Ishikawa (cell line): Measurements from ENCODE around the gene KRCC1.

Source experiments
- CEBPB ChIP-seq: IDR thresholded peaks from 2 replicates; pipeline ENCODE4 v1.6.1; 2012
- CREB1 ChIP-seq: IDR thresholded peaks from 2 replicates; pipeline ENCODE4 v1.6.1; 2012; ENCODE audit warnings: low read depth
- EGR1 ChIP-seq: IDR thresholded peaks from 2 replicates; pipeline ENCODE4 v1.6.1; 2012
- EP300 ChIP-seq: IDR thresholded peaks from 2 replicates; pipeline ENCODE4 v1.6.1; 2012; ENCODE audit warnings: borderline replicate concordance
- FOXM1 ChIP-seq: IDR thresholded peaks from 2 replicates; pipeline ENCODE4 v1.6.1; 2012; ENCODE audit warnings: low read depth, borderline replicate concordance
- MAX ChIP-seq: IDR thresholded peaks from 2 replicates; pipeline ENCODE4 v1.6.1; 2012
- NFIC ChIP-seq: IDR thresholded peaks from 2 replicates; pipeline ENCODE4 v1.6.1; 2012
- RAD21 ChIP-seq: IDR thresholded peaks from 2 replicates; pipeline ENCODE4 v1.6.1; 2012; ENCODE audit warnings: low read depth
- REST ChIP-seq: IDR thresholded peaks from 2 replicates; pipeline ENCODE4 v1.6.1; 2012; ENCODE audit warnings: low read depth, mild to moderate bottlenecking
- TAF1 ChIP-seq: IDR thresholded peaks from 2 replicates; pipeline ENCODE4 v1.6.1; 2012; ENCODE audit warnings: low read depth, mild to moderate bottlenecking
- TCF12 ChIP-seq: IDR thresholded peaks from 2 replicates; pipeline ENCODE4 v1.6.1; 2012; ENCODE audit warnings: low read depth
- TEAD4 ChIP-seq: IDR thresholded peaks from 2 replicates; pipeline ENCODE4 v1.6.1; 2012
- YY1 ChIP-seq: IDR thresholded peaks from 2 replicates; pipeline ENCODE4 v1.6.1; 2012; ENCODE audit warnings: low read depth
- ZBTB7A ChIP-seq: IDR thresholded peaks from 2 replicates; pipeline ENCODE4 v1.6.1; 2012; ENCODE audit warnings: low read depth
- TF ChIP-seq, protein P1 (sequence below): IDR thresholded peaks from 2 replicates; pipeline ENCODE4 v1.6.1; 2012

KRCC1 gene

GRCh38 chr2:88042476-88042875, 13.1 kb downstream of the KRCC1 start:
- TF ChIP-seq TCF12 (no peak), RAD21 (no peak), EP300 (no peak)

DNA sequence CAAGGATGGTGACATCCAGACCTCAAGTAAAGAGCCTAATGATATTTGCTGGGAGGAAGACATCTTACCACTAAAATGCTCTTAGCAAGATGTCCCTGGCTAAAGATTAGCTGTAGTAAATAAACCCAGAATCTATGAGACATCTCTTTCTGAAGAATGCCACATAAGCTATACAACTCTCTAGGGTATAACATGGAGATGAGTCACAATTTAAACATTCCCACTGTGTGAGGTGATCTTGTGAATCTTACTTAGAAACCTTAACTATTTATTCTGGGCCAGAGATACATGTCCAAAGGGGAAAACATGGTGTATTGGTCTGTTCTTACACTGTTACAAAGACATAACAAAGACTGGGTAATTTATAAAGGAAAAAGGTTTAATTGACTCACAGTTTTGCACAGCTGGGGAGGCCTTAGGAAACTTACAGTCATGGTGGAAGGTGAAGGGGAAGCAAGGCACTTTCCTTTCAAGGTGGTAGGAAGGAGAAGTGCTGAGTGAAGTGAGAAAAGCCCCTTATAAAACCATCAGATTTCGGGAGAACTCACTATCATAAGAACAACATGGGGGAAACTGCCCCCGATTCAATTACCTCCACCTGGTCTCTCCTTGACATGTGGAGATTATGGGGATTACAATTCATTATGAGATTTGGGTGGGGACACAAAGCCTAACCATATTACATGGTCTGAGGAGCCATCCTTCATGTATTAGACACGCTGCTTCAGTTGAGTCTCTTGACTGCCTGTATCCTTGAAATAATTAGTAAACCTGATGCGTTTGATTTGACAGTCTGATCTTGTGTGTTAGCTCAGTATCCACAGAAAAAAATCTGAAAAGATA, 17.1 kb downstream of the KRCC1 start:
- TF ChIP-seq ZBTB7A (no peak), TCF12 (no peak), REST (no peak), FOXM1 (no peak), EP300 (no peak), RAD21 (no peak)
- TF ChIP-seq, protein P1, sequence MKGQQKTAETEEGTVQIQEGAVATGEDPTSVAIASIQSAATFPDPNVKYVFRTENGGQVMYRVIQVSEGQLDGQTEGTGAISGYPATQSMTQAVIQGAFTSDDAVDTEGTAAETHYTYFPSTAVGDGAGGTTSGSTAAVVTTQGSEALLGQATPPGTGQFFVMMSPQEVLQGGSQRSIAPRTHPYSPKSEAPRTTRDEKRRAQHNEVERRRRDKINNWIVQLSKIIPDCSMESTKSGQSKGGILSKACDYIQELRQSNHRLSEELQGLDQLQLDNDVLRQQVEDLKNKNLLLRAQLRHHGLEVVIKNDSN: no peak

DNA sequence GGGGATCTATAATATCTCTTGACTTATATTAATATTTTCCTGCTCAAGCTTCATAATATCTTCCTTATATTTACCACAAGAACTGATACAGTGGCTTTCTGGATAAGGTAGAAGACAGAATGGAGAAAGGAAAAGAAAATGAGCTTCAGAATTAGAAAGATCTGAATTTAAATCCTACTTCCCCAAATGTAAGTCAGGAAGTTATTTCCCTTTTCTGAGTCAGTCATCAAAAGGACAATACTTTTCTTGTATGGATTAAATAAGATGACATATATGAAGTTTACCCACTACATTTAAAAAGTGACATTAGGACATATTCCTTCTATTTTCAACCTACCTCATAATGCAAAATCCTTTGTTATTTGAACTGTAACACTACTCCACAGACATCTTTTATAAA, 19.0 kb downstream of the KRCC1 start:
- TF ChIP-seq CEBPB: no peak
- no peak for TF ChIP-seq EP300
- no peak for TF ChIP-seq TEAD4
- no peak for TF ChIP-seq ZBTB7A
- TF ChIP-seq, protein P1: no peak

- no peak for TF ChIP-seq REST
- no peak for TF ChIP-seq TCF12
- TF ChIP-seq ZBTB7A: no peak
- TF ChIP-seq FOXM1: no peak
- no peak for TF ChIP-seq CEBPB
- no peak for TF ChIP-seq EP300
- no peak for TF ChIP-seq TEAD4
- TF ChIP-seq CREB1: no peak
- TF ChIP-seq MAX: no peak
- TF ChIP-seq NFIC: no peak
- TF ChIP-seq YY1: no peak
- TF ChIP-seq RAD21: no peak
- TF ChIP-seq, protein P1: no peak
- no peak for TF ChIP-seq TAF1
- no peak for TF ChIP-seq EGR1
These were observed 19.4 kb downstream of the KRCC1 start for GRCh38 chr2:88036182-88036581.

GRCh38 chr2:88032070-88032702, 23.4 kb downstream of the KRCC1 start:
- TF ChIP-seq FOXM1: no peak
- no peak for TF ChIP-seq CREB1
- TF ChIP-seq TEAD4: no peak
- no peak for TF ChIP-seq TAF1
- no peak for TF ChIP-seq YY1
- TF ChIP-seq RAD21: no peak
- TF ChIP-seq REST: no peak
- TF ChIP-seq TCF12: no peak
- no peak for TF ChIP-seq EGR1
